K562 (cell line): ENCODE data around the gene KIAA0825. TPM values are rescaled to one million over a fixed set of nuclear protein-coding genes. Genes with fewer than 3 reads are reported as not detected.
"Not testable (repeated sequence)": the region's sequence is repeated elsewhere in the genome, so short reads cannot be mapped to it uniquely, and the experiment has no call there.

Source experiments
- ATAC-seq: fragments of 200-7000 bp; cut with Tn5 transposase; 3 replicates; pipeline ENCODE4 v1.9.1; 2020; ENCODE audit warnings: moderate library complexity
- BruUV-seq: library from RNA; stranded (reverse); fragments of 400-500 nt; replicated peaks from 2 replicates; lab custom pipeline; 2021; lab: Mats Ljungman, UMichigan
- CTCF ChIA-PET: fragments of 300-600 bp; formaldehyde crosslinking; extraction: SDS; loops from one replicate; lab custom pipeline; 2021; ENCODE audit warnings: low intra/inter-chr PET ratio; lab: Yijun Ruan, JAX
- POLR2A ChIA-PET: fragments of 300-600, 350-650 bp; sonication (Branson Sonifier 250); formaldehyde crosslinking; extraction: SDS; loops from one replicate; lab custom pipeline; 2021; ENCODE audit warnings: antibody characterized with exemption, inconsistent platforms; lab: Yijun Ruan, JAX
- DNase-seq, 4 experiments: peaks; one replicate each; pipeline versions ENCODE4 v3.0.0 to v3.0.0-alpha.2; 2011 to 2018; ENCODE audit warnings: low spot score in 3 of 4, mixed read lengths in 3 of 4; ENCODE audit errors: extremely low read depth in 1 of 4
- FAIRE-seq: peaks from 2 replicates; lab custom pipeline; 2011; peaks lifted over from hg19 to GRCh38; lab: Jason Lieb, UNC
- H2AFZ ChIP-seq: 2 replicates; pipeline ENCODE4 v1.6.0; 2011; ENCODE audit warnings: low read depth, low read length, control low read depth, inconsistent platforms
- H3K27ac ChIP-seq: fragments of 200-600 bp; 3 replicates; pipeline ENCODE4 v1.8.0; 2011; ENCODE audit warnings: low read depth, mild to moderate bottlenecking, control low read depth, inconsistent platforms, low read length, moderate library complexity, mixed read lengths; ENCODE audit errors: extremely low read depth
- H3K27me3 ChIP-seq, 2 experiments: fragments of 300-600 bp in 1 of 2; 2 replicates in 1 of 2; 3 replicates in 1 of 2; pipeline versions ENCODE4 v1.6.0 to v1.8.0; 2011; ENCODE audit warnings: inconsistent platforms in 2 of 2, low read length in 2 of 2, mild to moderate bottlenecking in 1 of 2, mixed read lengths in 1 of 2, moderate library complexity in 1 of 2; ENCODE audit not compliant: control insufficient read depth in 2 of 2, insufficient read depth in 2 of 2
- H3K36me3 ChIP-seq: fragments of 300-600 bp; 3 replicates; pipeline ENCODE4 v1.8.0; 2011; ENCODE audit warnings: mild to moderate bottlenecking, low read length, inconsistent platforms; ENCODE audit not compliant: control insufficient read depth, insufficient read depth
- H3K4me1 ChIP-seq, 2 experiments: fragments of 200-600 bp in 1 of 2; replicated peaks in 1 of 2; 2 replicates in 1 of 2; 3 replicates in 1 of 2; pipeline versions ENCODE4 v1.5.1 to v1.8.0; 2011; ENCODE audit warnings: inconsistent platforms in 2 of 2, low read length in 2 of 2, mild to moderate bottlenecking in 1 of 2, mixed read lengths in 1 of 2, moderate library complexity in 1 of 2; ENCODE audit not compliant: control insufficient read depth in 2 of 2, insufficient read depth in 2 of 2
- H3K4me2 ChIP-seq: 2 replicates; pipeline ENCODE4 v1.6.1; 2011; ENCODE audit warnings: low read length, control low read depth, inconsistent platforms, mixed read lengths; ENCODE audit not compliant: insufficient read depth
- H3K4me3 ChIP-seq: fragments of 200-600 bp; sonication (generic), shearing (Covaris generic); 2 replicates; pipeline ENCODE4 v1.5.1; 2016; ENCODE audit warnings: control low read depth, inconsistent platforms
- H3K79me2 ChIP-seq: fragments of 200-600 bp; 3 replicates; pipeline ENCODE4 v1.8.0; 2011; ENCODE audit warnings: low read length, inconsistent platforms; ENCODE audit not compliant: control insufficient read depth, insufficient read depth
- H3K9ac ChIP-seq, 2 experiments: 2 replicates each; pipeline versions ENCODE4 v1.6.0 to v1.6.1; 2011; ENCODE audit warnings: low read depth in 2 of 2, low read length in 2 of 2, control low read depth in 1 of 2, inconsistent platforms in 1 of 2, mild to moderate bottlenecking in 1 of 2, mixed read lengths in 1 of 2; ENCODE audit not compliant: insufficient read depth in 1 of 2
- H3K9me1 ChIP-seq: one replicate; pipeline ENCODE4 v1.6.0; 2011; ENCODE audit warnings: inconsistent platforms, mild to moderate bottlenecking, low read length, moderate library complexity; ENCODE audit not compliant: control insufficient read depth, insufficient read depth
- H3K9me3 ChIP-seq: replicated peaks from 2 replicates; pipeline ENCODE4 v1.5.1; 2011; ENCODE audit warnings: low read depth, low read length, inconsistent platforms; ENCODE audit not compliant: control insufficient read depth, insufficient read depth
- H4K20me1 ChIP-seq: replicated peaks from 2 replicates; pipeline ENCODE4 v1.6.1; 2011; ENCODE audit warnings: low read length, inconsistent platforms, mixed read lengths; ENCODE audit not compliant: control insufficient read depth, insufficient read depth
- BMI1 ChIP-seq: fragments of 150-350 bp; IDR thresholded peaks from 2 replicates; pipeline ENCODE4 v1.6.1; 2014; ENCODE audit warnings: low read length
- FOXK1 ChIP-seq: sonication (generic); formaldehyde crosslinking; IDR thresholded peaks from 2 replicates; pipeline ENCODE4 v1.8.0; 2022; ENCODE audit warnings: missing genetic modification reagents, mild to moderate bottlenecking, borderline replicate concordance
- SNIP1 ChIP-seq: fragments of 450-650 bp; IDR thresholded peaks from 2 replicates; pipeline ENCODE4 v1.7.1; 2017; ENCODE audit warnings: low read depth, mild to moderate bottlenecking
- SPI1 ChIP-seq: IDR thresholded peaks from 2 replicates; pipeline ENCODE4 v1.6.1; 2011; ENCODE audit warnings: low read depth, low read length, control low read depth, borderline replicate concordance
- TGIF2 ChIP-seq: sonication (generic); formaldehyde crosslinking; IDR thresholded peaks from 2 replicates; pipeline ENCODE4 v1.8.1; 2022; ENCODE audit warnings: mild to moderate bottlenecking, missing genetic modification reagents, moderate library complexity
- ZNF347 ChIP-seq: fragments of 450-650 bp; formaldehyde crosslinking; IDR thresholded peaks from 2 replicates; pipeline ENCODE4 v1.4.0; 2020; ENCODE audit warnings: low read depth, mild to moderate bottlenecking, moderate library complexity
- ZNF583 ChIP-seq: fragments of 250-450 bp; sonication (Bioruptor Pico); IDR thresholded peaks from 2 replicates; pipeline ENCODE4 v1.4.0; 2020
- WGBS: fragments of 100-300 bp; shearing (Covaris generic); methylation state at CpG from one replicate; pipeline ENCODE4 v1.1.6; 2016; ENCODE audit warnings: low coverage, mixed read lengths; ENCODE audit not compliant: insufficient coverage; ENCODE audit errors: missing lambda C conversion rate; 5-methylcytosine and 5-hydroxymethylcytosine counted together
- in situ Hi-C: fragments of 300-500 bp; cut with MboI; formaldehyde crosslinking; loops from 4 replicates; pipeline ENCODE4 v1.15.0; 2018; ENCODE audit warnings: inconsistent platforms, mixed read lengths
- intact Hi-C: fragments of 100-400 bp; cut with micrococcal nuclease; formaldehyde crosslinking; loops from 2 replicates; pipeline ENCODE4 v1.14.2; 2022
- polyA plus RNA-seq, 8 experiments: library from polyadenylated mRNA; depleted of rRNA in 4 of 8; stranded (reverse) in 5 of 8; unstranded in 3 of 8; fragments of >200 nt; fragmentation: Nextera tagmentation in 2 of 8; fragmentation: Illumina TruSeq in 1 of 8; extraction: Ambion mirVana in 2 of 8; extraction: Trizol in 1 of 8; gene quantifications; 2 replicates each; pipeline versions ENCODE4 v1.2.1 to v1.2.3, GENCODE V29; 2011 to 2014; ENCODE audit warnings: inconsistent platforms in 1 of 8, missing spikeins in 1 of 8
- total RNA-seq, 7 experiments: library from RNA; depleted of rRNA in 6 of 7; stranded (reverse); fragments of >200 nt in 6 of 7; fragmentation: Illumina TruSeq in 2 of 7; extraction: Trizol in 2 of 7; gene quantifications; 2 replicates each; pipeline versions ENCODE4 v1.2.1 to v1.2.3, GENCODE V29; 2011 to 2021; ENCODE audit warnings: low replicate concordance in 1 of 7
- TF ChIP-seq, protein P1 (sequence below): sonication (generic); formaldehyde crosslinking; IDR thresholded peaks from 2 replicates; pipeline ENCODE4 v1.8.0; 2022; ENCODE audit warnings: mild to moderate bottlenecking, low read depth, missing genetic modification reagents
- TF ChIP-seq, protein P2 (sequence below), 2 experiments: fragments of 150-350 bp in 1 of 2; IDR thresholded peaks; 2 replicates each; pipeline ENCODE4 v1.6.1; 2012 to 2016; ENCODE audit warnings: low read depth in 2 of 2, low read length in 2 of 2, mild to moderate bottlenecking in 1 of 2, moderate library complexity in 1 of 2
- TF ChIP-seq, protein P3 (sequence below): sonication (generic); formaldehyde crosslinking; IDR thresholded peaks from 2 replicates; pipeline ENCODE4 v1.8.1; 2022; ENCODE audit warnings: missing genetic modification reagents

Gene KIAA0825
- total and polyA plus RNA-seq, 9 of the 15 experiments (the other 6 are each of a cell fraction or from before 2014, with no cell fraction given), result 0.05 to 0.36 (median 0.16) TPM; not detected in 1

DNA sequence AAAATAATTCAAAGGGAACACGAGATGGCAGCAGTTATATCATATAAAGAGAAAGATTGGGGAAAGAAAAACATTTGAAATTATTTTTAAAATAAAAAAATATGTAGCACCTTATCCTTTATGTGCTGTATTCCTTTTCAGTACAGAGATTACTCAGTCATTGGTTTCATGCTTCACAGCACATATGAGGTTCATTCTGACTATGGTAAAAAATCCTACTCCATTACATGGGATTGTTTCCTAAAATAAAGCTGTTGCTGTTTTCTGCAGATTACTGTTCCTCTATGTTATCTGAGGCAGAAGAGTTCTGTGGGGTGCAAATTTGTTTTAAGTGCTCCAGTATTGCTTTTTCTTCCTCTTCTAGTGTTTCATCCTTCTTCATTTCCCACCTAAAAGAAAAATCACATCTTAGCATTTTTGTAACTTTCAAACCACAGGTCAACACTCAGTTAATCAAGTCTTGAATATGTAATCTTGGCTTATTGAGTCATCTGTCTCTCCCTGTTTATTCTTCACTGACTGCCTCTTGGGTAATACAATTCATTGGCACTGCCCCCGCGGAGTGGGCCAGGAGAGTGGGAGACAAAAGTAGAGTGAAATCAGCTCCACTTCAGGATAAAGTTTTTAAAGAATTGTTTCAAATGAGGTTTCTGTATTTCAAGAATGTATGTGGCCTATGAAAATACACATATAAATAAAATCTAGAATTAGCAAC lies 464.5 kb downstream of the KIAA0825 start:
- no peak overlapping the region for H3K4me2 ChIP-seq
- no peak overlapping the region for H3K4me3 ChIP-seq
- ChIA-PET CTCF (no interaction called here), POLR2A (no interaction called here)
- H3K9ac ChIP-seq, result no peak overlapping the region
- BruUV-seq, result no TSS peak
- 0% methylated on average over 3 of the region's 3 CpGs for WGBS
- H3K27me3 ChIP-seq, result no peaks in the 10 kb centered on the region
- no peak overlapping the region for H2AFZ ChIP-seq
- H3K9me1 ChIP-seq, result no peaks in the 10 kb centered on the region
- ATAC-seq, result no peak
- intact Hi-C loops, result no loop called here
- no peaks in the 10 kb centered on the region for H3K79me2 ChIP-seq
- TF ChIP-seq, protein P1, sequence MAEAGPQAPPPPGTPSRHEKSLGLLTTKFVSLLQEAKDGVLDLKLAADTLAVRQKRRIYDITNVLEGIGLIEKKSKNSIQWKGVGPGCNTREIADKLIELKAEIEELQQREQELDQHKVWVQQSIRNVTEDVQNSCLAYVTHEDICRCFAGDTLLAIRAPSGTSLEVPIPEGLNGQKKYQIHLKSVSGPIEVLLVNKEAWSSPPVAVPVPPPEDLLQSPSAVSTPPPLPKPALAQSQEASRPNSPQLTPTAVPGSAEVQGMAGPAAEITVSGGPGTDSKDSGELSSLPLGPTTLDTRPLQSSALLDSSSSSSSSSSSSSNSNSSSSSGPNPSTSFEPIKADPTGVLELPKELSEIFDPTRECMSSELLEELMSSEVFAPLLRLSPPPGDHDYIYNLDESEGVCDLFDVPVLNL (CRISPR knock-in tag), result no peak
- TF ChIP-seq FOXK1 (no peak), ZNF347 (CRISPR knock-in tag) (no peak), SNIP1 (no peak), SPI1 (no peak), TGIF2 (no peak), ZNF583 (CRISPR knock-in tag) (no peak), BMI1 (no peak)
- TF ChIP-seq, protein P2, sequence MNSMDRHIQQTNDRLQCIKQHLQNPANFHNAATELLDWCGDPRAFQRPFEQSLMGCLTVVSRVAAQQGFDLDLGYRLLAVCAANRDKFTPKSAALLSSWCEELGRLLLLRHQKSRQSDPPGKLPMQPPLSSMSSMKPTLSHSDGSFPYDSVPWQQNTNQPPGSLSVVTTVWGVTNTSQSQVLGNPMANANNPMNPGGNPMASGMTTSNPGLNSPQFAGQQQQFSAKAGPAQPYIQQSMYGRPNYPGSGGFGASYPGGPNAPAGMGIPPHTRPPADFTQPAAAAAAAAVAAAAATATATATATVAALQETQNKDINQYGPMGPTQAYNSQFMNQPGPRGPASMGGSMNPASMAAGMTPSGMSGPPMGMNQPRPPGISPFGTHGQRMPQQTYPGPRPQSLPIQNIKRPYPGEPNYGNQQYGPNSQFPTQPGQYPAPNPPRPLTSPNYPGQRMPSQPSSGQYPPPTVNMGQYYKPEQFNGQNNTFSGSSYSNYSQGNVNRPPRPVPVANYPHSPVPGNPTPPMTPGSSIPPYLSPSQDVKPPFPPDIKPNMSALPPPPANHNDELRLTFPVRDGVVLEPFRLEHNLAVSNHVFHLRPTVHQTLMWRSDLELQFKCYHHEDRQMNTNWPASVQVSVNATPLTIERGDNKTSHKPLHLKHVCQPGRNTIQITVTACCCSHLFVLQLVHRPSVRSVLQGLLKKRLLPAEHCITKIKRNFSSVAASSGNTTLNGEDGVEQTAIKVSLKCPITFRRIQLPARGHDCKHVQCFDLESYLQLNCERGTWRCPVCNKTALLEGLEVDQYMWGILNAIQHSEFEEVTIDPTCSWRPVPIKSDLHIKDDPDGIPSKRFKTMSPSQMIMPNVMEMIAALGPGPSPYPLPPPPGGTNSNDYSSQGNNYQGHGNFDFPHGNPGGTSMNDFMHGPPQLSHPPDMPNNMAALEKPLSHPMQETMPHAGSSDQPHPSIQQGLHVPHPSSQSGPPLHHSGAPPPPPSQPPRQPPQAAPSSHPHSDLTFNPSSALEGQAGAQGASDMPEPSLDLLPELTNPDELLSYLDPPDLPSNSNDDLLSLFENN (IDR thresholded peaks at IDR 0.05; ENCODE audit: low read depth in 2 of 2, low read length in 2 of 2), result no peak
- TF ChIP-seq, protein P3, sequence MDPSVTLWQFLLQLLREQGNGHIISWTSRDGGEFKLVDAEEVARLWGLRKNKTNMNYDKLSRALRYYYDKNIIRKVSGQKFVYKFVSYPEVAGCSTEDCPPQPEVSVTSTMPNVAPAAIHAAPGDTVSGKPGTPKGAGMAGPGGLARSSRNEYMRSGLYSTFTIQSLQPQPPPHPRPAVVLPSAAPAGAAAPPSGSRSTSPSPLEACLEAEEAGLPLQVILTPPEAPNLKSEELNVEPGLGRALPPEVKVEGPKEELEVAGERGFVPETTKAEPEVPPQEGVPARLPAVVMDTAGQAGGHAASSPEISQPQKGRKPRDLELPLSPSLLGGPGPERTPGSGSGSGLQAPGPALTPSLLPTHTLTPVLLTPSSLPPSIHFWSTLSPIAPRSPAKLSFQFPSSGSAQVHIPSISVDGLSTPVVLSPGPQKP (CRISPR knock-in tag), result no peak
- TF ChIP-seq, all 486 proteins: peak for 0
- FAIRE-seq (no peak), DNase-seq (no peak)
- no peak overlapping the region for H3K27ac ChIP-seq
- in situ Hi-C loops, result no loop called here
- no peaks in the 10 kb centered on the region for H3K36me3 ChIP-seq
- H4K20me1 ChIP-seq, result no peaks in the 10 kb centered on the region
- H3K4me1 ChIP-seq, result no peaks in the 10 kb centered on the region
- H3K9me3 ChIP-seq, result no peaks in the 10 kb centered on the region

DNA sequence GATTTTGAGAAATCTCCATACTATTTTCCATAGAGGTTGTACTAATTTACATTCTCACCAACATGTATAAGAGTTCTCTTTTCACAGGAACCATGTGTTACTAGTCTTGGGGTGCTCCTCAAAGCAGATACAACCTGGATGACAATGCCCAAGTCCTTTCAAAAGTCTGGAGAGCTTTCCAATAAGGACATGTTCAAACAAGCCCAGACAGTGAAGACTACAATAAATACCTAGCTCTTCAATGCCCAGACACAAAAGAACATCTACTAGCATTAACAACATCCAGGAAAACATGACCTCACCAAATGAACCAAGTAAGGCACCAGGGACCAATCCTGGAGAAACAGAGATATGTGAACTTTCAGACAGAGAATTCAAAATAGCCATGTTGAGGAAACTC lies 474.8 kb downstream of the KIAA0825 start:
- H3K4me2 ChIP-seq, FAIRE-seq, H3K4me3 ChIP-seq, H3K79me2 ChIP-seq, H2AFZ ChIP-seq, H3K4me1 ChIP-seq, H3K9me3 ChIP-seq, intact Hi-C loops, H4K20me1 ChIP-seq, CTCF ChIA-PET, H3K27me3 ChIP-seq, BruUV-seq, DNase-seq, H3K36me3 ChIP-seq, ATAC-seq, H3K27ac ChIP-seq, H3K9me1 ChIP-seq, in situ Hi-C loops, H3K9ac ChIP-seq: not testable (repeated sequence)
- POLR2A ChIA-PET, result interaction anchor here (0.6 kb wide), 1 partner anchor 36 kb away, joined by 4 read pairs; no protein-coding TSS in a partner anchor
